HG03469 (cell line): ENCODE data around the gene SRRM3.
"Not testable (repeated sequence)": the region's sequence is repeated elsewhere in the genome, so short reads cannot be mapped to it uniquely, and the experiment has no call there.

ENCODE experiments used
- ATAC-seq: cut with Tn5 transposase; IDR thresholded peaks from one replicate; pipeline ENCODE4 v1.9.1; 2021; ENCODE audit warnings: mild to moderate bottlenecking, moderate library complexity, moderate number of reproducible peaks; ENCODE audit not compliant: unreplicated experiment

Gene SRRM3

DNA sequence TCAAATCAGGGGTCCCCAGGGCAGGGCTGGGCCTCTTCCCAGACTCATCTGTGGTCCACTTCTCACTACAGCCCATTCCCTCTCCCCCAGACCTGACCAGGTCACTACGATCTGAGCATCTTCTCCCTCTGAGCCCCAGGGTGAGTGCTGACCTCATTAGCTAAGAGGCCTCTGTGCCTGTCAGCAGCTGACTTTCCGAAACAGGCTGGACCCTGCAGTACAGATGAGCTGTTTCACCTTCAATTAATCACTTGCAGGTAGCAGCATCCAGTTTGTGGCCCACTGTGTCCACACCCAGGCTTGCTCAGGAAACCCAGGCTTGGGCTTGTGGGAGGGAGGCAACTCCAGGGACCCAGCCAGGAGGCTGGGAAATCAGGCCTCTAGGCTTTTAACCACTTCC is 24.3 kb downstream of the SRRM3 start:
- ATAC-seq, result no peak

GRCh38 chr7:76226878-76227423 is 25.3 kb downstream of the SRRM3 start:
- not testable (repeated sequence) for ATAC-seq

- no peak for ATAC-seq
Measured at GRCh38 chr7:76230214-76230613, 28.5 kb downstream of the SRRM3 start.

DNA sequence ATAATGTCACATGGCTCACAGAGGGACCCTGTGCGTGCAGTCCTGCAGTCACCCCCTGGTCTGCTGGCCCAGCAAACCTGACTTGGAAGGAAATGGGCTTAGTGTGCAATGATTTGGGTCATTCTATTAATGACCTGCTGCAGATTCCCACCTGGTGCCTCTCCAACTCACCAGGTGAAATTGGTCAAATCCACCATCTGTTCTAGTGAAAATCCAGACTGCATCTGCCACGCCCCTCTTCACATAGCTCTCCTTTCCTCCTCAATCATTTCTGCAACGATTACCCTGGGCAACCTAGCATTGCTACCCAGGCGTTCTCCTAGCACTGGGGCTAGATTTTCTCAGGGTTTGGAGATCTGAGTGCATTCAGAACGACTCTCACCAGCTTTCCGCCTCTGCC is 29.4 kb downstream of the SRRM3 start:
- no peak for ATAC-seq

DNA sequence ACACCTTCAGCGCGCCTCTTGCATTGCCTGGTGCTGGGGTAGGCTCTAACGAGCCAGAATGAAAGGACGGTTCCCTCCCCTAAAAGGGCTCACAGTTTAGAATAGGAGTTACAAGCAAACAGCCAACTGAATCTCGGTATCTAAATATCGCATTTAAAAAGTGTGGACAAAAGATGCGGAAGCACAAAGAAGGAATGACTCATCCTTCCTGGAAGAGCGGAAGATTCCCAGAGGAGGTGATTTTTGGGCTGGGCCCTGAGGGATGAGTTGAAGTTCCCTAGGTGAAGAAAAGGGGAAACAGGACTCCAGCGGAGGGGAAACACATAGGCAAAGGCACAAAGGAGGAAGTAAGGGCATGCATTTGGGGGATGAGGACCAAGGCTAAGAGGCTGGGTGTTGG is 29.9 kb downstream of the SRRM3 start:
- no peak for ATAC-seq

GRCh38 chr7:76232698-76233097 is 31.0 kb downstream of the SRRM3 start:
- ATAC-seq, result no peak

GRCh38 chr7:76233538-76234281 is 32.0 kb downstream of the SRRM3 start:
- ATAC-seq, result no peak

DNA sequence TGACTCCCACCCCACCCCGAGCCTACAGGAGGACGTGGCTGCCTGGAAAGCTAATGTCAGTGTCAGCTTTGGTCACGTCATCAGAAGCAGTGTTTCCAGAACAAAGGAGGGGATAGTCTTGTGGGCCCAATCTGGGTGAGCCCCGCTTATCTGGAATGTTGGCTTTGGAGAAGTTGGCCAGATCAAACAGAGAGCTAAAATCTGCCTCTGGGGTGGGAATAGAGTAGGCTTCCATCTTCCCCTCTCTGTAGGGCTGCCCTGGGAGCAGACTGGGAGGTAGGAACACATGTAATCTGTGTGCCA is 32.5 kb downstream of the SRRM3 start:
- ATAC-seq, result no peak

DNA sequence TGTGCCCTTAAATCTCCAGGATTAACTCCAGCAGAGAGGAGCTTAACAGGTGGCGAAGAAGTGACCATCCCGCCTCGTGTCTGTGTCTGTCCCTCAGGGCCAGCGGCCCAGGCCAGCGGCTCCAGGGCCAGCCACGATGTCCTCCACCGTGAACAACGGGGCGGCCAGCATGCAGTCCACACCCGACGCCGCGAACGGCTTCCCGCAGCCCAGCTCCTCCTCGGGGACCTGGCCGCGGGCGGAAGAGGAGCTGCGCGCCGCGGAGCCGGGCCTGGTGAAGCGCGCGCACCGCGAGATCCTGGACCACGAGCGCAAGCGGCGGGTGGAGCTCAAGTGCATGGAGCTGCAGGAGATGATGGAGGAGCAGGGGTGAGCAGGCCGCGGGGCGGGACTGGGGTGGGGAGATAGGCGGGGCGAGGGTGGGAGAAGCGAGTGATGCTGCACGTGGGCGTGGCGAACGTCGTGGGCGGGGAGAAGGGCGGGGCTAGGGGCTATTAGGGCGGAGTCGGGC is 33.3 kb downstream of the SRRM3 start:
- no peak for ATAC-seq

DNA sequence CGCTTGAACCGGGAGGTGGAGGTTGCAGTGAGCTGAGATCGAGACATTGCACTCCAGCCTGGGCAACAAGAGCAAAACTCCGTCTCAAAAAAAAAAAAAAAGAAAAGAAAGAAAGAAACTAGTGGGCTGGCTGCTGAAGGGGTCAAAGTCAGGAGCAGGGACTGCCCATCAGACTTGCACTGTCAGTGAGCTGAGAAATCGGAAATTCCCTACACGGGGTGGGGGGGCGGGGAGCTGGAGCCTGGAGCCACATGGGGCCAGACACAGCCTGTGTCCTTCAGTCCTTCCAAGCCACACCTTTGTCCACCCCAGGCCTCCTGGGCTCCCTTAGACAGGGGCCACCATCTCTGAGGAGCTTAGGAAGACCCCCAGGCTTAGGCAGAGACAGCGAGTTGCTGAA is 34.5 kb downstream of the SRRM3 start:
- no peak for ATAC-seq

DNA sequence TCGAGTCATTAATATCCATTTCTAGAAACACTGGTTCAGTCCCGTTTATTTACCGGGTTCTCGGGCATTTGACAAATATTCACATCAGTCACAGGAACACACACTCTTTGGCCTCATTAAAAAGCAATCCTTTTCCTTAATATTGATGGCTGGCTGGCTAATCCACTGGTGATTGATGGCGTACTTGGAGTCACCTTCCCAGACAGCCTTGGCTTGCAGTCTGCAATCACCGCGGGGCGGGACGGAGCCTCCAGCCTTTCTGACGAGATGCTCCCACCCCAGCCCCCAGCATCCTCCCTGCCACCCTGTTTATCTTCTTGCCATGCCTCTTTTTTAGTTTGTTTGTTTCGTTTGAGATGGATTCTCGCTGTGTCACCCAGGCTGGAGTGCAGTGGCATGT is 36.6 kb downstream of the SRRM3 start:
- no peak for ATAC-seq

- ATAC-seq, result no peak
Measured at GRCh38 chr7:76241141-76241540, 39.4 kb downstream of the SRRM3 start.

GRCh38 chr7:76242517-76243063 is 40.9 kb downstream of the SRRM3 start:
- ATAC-seq, result not testable (repeated sequence)

DNA sequence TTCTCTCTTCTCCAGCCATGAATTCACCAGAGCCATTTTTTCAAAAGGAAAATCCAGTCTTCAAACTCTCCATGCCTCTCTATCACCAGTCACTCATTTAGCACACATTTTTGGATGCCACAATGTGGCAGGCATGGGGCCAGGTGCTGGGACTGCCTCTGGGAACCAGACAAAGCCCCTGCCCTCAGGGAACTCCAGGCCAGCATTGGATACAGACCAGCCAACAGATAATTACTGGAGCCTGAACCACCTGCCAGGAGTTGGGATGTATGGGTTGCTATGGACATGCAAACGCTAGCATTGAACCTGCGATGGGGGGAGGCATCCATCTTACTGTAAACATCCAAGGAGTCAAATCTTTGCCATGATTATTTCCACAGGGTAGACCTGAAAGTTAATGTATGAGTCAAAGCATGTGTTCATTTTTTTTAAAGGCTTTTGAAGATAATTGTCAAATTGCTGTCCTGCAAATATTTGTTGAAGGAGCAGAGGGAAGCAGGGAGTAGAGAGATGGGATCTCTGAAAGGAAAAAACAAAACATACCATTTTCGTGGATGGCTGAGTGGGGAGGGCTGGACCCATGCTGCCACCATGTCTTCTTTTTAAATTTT is 43.2 kb downstream of the SRRM3 start:
- no peak for ATAC-seq

DNA sequence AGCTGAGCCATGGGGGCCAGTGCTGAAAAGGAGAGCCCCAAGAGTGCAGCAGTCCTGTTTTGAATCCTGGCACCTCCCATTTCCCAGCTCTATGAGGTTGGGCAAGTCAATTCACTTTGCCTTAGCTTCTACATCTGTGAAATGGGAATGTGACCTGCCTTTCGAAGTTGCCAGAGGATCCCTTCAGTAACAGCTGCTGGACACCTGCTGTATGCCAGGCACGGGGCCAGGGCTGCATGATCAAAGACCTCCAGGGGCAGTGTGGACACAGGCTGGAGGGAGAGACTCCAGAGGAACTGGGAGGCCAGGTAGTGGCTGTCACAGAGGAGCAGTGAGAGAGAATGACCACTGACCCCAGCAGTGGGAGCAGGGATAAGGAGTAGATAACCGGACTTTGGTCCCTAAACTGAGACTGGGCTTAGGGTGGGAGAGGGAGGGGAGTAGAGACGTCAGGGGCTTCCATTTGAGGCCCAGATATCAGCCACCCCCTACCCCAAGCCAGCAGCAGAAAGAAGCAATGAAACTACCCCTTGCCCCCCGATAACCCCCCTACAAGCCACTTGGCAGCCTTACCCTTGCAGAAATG is 45.2 kb downstream of the SRRM3 start:
- no peak for ATAC-seq

DNA sequence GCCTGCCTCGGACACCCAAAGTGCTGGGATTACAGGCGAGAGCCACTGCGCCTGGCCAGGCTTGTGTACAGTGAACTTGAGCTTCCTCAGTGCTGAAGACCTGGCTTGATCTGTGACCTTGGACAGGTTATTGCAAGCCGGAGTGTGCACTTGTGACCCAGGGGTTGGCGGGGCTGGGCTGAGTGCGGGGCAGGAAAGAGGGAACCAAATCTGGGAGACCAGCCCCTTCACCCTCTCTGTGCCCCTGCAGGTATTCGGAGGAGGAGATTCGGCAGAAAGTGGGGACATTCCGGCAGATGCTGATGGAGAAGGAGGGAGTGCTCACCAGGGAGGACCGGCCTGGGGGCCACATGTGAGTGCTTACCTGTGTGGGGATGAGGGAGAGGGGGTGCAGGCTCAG is 46.2 kb downstream of the SRRM3 start:
- no peak for ATAC-seq

DNA sequence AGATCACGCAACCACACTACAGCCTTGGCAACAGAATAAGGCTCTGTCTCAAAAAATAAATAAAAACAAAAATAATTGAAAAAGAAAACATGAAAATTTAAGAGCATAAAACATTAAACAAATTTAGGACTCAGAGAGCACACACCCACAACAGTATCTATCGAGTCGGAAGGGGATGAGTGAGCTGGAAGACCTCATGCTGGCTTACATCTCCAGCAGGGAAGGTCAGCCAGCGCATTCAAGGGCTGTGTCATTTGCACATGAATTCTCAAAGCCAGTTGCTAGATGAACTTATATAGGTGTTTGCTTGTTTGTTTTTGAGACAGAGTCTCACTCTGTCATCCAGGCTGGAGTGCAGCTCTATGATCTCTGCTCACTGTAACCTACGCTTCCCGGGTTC is 50.3 kb downstream of the SRRM3 start:
- ATAC-seq, result no peak

DNA sequence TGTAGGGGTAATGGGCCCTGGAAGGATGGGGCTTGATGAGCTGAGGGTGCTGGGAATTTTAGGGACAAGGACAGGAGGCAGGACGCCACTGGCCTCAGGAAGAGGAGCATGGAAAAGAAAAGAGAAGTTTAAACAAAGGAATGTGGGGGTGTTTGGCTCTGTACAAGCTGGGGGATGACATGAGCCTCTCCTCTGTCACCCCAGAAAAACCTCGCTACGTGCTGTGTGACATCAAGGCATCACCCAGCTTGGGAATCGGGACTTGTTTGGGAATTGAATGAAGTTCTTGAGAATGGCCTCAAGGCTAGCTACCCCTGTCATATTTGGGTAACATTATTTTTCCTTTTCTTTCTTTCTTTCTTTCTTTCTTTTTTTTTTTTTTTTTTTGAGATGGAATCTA is 53.1 kb downstream of the SRRM3 start:
- no peak for ATAC-seq

- no peak for ATAC-seq
Measured at GRCh38 chr7:76257973-76258372, 56.3 kb downstream of the SRRM3 start.

DNA sequence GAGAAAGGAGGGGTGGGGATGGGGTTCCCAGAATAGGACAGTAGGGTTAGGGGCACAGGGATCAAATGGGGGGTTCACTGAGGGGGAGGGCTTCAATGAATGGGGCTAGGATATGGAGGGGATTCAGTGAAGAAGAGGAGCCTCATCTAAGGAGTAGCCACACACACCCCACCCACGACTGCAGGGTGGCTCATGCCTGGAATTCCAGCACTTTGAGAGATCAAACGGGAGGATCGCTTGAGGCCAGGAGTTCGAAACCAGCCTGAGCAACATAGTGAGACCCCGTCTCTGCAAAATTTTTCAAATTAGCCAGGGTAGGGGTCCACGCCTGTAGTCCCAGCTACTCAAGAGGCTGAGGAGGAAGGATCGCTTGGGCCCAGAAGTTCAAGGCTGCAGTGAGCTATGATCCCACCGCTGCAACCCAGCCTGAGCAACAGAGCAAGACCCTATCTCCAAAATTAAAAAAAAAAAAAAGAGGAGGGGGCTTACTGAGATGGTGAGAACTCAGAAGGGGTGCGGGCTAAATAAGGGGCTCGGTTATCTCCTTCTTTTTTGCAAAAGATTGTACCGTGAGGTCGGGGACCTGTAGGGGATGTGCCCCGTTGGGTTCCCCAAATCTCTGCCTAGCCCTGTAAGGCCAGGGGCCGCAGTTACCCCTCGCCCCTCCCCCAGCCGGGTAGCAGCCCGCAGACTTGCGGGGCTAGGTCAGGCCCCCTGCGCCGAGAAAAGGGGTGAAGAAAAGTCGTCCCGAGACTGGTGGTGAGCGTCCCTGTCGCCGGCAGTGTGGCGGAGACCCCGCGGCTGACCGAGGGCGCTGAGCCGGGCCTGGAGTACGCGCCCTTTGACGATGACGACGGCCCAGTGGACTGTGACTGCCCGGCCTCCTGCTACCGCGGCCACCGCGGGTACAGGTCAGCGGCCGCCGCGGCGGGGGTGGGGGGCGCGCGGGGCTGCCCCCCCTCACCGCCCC is 57.7 kb downstream of the SRRM3 start:
- no peak for ATAC-seq
